Stimulated activated effector memory CD8-positive, alpha-beta T cell treated with anti-CD3 and anti-CD28 coated beads, Interleukin-12 subunit alpha, Interleukin-12 subunit beta, amount 100 ng/mL, for 72 hours (primary cell): Measurements from ENCODE around the gene NFIA.

Experiments
- ATAC-seq: fragments of 150-1000 bp; cut with Tn5 transposase; 2 replicates; pipeline ENCODE4 v1.10.0; 2021
- DNase-seq, 2 donors: peaks; one replicate each; pipeline ENCODE4 v3.0.0; 2021 to 2022; ENCODE audit warnings: low spot score in 2 of 2
- H3K27ac Mint-ChIP-seq: one replicate; pipeline ENCODE4 v1.8.0; 2022; ENCODE audit warnings: mild to moderate bottlenecking, mixed read lengths
- H3K36me3 Mint-ChIP-seq: one replicate; pipeline ENCODE4 v1.8.0; 2022; ENCODE audit warnings: mild to moderate bottlenecking, mixed read lengths
- H3K4me1 Mint-ChIP-seq: one replicate; pipeline ENCODE4 v1.8.0; 2022; ENCODE audit warnings: mixed read lengths
- H3K4me3 Mint-ChIP-seq: one replicate; pipeline ENCODE4 v1.8.0; 2022; ENCODE audit warnings: mild to moderate bottlenecking, mixed read lengths
- H3K9me3 Mint-ChIP-seq: one replicate; pipeline ENCODE4 v1.8.0; 2022; ENCODE audit warnings: mixed read lengths

NFIA gene

DNA sequence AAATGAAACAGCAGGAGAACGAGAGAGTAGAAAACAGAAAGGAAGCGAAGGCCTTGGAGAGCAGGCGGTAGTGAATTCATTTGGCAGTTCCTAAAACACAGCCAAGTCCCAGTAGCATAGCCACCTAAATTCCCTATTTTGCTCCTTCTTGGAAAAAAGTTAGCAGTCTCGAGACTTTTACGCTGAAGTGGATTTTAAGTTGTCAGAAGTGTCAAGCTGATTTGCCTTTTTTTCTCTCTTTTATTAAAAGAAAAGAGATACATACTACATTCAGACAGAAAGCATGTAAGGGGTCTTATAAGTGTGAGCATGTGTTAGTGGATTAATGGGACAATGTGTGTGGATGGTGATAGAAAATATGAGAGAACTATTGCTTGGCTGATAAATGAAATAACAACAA lies 19.2 kb downstream of the NFIA start:
- Mint-ChIP-seq H3K36me3 (peaks cover 1% of the 10 kb centered on the region), H3K9me3 (no peaks in the 10 kb centered on the region), H3K4me3 (no peak overlapping the region), H3K27ac (no peak overlapping the region), H3K4me1 (no peaks in the 10 kb centered on the region)
- DNase-seq (no peak), ATAC-seq (no peak)

DNA sequence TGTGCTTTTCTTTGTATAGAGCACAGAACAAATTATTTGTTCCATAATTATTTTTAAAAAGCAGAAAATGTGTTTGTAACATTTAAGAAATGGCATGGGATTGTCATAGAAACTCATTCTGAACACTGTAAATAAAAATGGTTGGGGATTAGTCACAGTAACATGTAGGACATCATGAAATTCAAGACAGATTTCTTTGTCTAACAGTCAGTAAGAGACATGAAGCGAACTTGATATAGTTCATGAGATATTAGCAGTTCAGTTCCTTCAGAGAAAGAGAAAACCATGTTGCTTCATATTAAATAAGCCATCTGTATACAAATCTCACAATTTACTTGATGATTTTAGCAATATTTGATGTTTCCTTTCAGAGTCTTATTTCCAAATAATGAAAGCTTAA lies 19.7 kb downstream of the NFIA start:
- no peak overlapping the region for H3K27ac Mint-ChIP-seq
- no peaks in the 10 kb centered on the region for H3K36me3 Mint-ChIP-seq
- no peaks in the 10 kb centered on the region for H3K4me1 Mint-ChIP-seq
- no peak overlapping the region for H3K4me3 Mint-ChIP-seq
- ATAC-seq (no peak), DNase-seq (no peak)
- no peaks in the 10 kb centered on the region for H3K9me3 Mint-ChIP-seq

DNA sequence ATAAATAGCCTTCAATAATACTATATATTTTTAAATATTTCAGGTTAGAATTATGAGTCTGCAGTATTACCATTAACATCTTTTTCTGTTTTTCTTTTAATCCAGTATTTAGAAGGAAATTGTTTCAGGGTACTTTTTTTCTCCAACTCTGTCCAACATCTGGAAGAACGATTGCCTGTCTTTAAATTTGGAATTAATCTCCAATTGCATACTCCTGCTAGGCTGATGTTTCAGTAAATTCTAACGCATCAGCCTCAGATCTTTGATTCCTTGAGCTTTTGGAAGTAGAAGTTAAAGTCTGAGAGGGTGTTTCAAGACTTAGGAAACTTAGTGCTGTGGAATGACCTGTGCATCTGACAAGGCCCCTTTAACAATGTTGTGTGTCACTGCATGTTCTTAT lies 20.3 kb downstream of the NFIA start:
- no peak for DNase-seq
- Mint-ChIP-seq H3K36me3 (no peaks in the 10 kb centered on the region), H3K9me3 (no peaks in the 10 kb centered on the region), H3K27ac (no peak overlapping the region), H3K4me1 (no peaks in the 10 kb centered on the region), H3K4me3 (no peak overlapping the region)
- no peak for ATAC-seq

DNA sequence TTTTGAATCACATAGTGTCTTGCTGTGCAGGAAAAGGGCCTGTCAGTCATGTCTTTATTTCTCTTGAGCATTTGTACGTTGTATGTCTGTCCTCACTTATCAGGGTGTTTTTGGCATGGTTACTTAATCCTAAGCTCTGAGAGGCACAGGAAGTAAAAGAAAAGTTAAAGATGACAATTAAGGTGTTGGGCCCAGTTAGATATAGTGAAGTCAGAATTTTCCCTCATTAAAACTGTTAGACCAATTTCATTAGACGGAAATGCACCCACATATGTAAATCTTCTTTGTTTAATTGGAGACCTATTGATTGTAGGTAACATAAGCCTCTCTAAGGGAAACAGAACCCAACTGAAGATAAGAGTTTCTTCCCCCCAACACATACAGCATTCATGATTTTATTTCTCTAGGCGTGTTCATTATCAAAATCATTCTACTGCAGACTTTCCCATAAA lies 21.9 kb downstream of the NFIA start:
- ATAC-seq (no peak), DNase-seq (no peak)
- H3K4me1 Mint-ChIP-seq, result no peaks in the 10 kb centered on the region
- no peak overlapping the region for H3K27ac Mint-ChIP-seq
- H3K9me3 Mint-ChIP-seq, result no peaks in the 10 kb centered on the region
- no peak overlapping the region for H3K4me3 Mint-ChIP-seq
- no peaks in the 10 kb centered on the region for H3K36me3 Mint-ChIP-seq

DNA sequence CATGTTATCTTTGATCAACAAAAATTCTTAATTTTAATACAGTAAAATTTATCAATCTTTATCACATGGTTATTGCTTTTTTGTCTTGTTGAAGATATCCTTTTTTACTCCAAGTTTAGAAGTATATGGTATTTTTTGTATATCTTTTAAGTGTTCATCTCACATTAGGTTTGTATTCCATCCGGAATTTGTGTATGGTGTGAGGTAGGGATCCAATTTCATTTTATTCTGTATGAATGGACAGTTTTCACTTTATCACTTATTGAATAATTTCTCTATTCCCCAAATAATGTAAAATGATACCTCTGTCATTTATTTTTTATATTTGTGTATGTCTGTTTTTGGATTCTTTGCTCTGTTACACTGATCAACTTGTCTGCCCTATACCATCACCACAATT lies 25.3 kb downstream of the NFIA start:
- Mint-ChIP-seq H3K4me1 (no peaks in the 10 kb centered on the region), H3K27ac (no peak overlapping the region), H3K4me3 (no peak overlapping the region), H3K36me3 (no peaks in the 10 kb centered on the region), H3K9me3 (no peaks in the 10 kb centered on the region)
- DNase-seq, result no peak
- ATAC-seq, result no peak

DNA sequence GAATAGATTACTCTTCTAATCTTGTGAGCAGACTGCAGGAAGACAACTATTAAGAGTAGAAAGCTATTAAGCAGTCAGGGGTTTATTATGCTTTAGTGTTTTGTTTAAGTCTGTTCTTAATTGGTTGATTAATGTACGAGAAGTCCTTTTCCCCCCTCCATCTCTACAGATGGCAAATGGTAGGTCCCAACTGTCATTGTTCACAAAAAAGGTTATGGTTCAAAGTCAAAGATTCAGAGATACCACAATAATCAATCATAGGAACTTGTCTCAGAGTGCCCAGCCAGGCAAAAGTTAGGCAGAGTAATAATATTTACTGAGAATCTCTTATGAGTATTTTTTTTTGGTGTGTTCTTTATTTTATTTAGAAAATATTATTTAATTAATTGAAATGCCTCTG lies 26.8 kb downstream of the NFIA start:
- H3K4me3 Mint-ChIP-seq, result no peak overlapping the region
- no peak overlapping the region for H3K27ac Mint-ChIP-seq
- H3K36me3 Mint-ChIP-seq, result peaks cover 7% of the 10 kb centered on the region
- H3K9me3 Mint-ChIP-seq, result no peaks in the 10 kb centered on the region
- no peak for ATAC-seq
- H3K4me1 Mint-ChIP-seq, result peaks cover 6% of the 10 kb centered on the region
- no peak for DNase-seq

DNA sequence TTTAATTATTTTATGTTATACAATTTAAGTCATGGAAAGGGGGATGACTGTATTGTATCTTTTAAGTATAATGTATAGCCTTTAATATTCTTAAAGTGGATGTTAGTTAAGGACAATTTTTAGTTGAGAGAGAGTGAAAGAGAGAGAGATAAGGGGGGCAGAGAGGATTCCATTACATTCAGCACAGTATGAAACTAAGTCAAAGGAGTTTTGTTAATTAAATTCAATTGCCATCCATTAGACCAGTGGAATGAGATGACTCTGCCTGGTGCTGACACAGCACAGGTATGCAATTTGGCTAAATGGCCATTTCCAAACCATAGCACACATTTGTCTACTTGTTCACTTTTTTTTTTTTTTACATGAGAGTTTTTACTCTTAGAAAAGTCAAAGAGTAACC lies 27.5 kb downstream of the NFIA start:
- Mint-ChIP-seq H3K36me3 (peaks cover 7% of the 10 kb centered on the region), H3K27ac (no peak overlapping the region), H3K9me3 (no peaks in the 10 kb centered on the region), H3K4me1 (peaks cover 6% of the 10 kb centered on the region), H3K4me3 (no peak overlapping the region)
- DNase-seq (no peak), ATAC-seq (no peak)

DNA sequence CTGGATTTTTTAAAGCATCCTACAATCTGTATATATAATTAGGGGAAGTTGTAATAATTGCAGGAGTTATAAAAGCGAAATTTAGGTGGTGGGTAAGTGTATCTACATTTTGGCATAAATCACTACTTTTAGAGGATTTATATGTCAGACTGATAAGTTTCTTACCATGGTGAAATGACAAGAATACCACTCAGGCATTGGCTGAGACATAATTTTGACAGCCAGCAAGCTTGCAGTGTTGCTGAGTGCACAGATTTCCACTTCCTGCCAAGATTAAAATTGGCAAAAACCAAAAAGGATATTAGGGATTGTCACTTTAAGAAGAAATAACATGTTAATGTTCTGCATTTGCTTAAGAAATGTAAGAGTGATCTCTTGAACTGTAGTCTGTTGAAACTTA lies 28.2 kb downstream of the NFIA start:
- DNase-seq (no peak), ATAC-seq (no peak)
- H3K4me3 Mint-ChIP-seq, result no peak overlapping the region
- no peak overlapping the region for H3K27ac Mint-ChIP-seq
- peaks cover 7% of the 10 kb centered on the region for H3K36me3 Mint-ChIP-seq
- no peaks in the 10 kb centered on the region for H3K9me3 Mint-ChIP-seq
- peaks cover 6% of the 10 kb centered on the region for H3K4me1 Mint-ChIP-seq

DNA sequence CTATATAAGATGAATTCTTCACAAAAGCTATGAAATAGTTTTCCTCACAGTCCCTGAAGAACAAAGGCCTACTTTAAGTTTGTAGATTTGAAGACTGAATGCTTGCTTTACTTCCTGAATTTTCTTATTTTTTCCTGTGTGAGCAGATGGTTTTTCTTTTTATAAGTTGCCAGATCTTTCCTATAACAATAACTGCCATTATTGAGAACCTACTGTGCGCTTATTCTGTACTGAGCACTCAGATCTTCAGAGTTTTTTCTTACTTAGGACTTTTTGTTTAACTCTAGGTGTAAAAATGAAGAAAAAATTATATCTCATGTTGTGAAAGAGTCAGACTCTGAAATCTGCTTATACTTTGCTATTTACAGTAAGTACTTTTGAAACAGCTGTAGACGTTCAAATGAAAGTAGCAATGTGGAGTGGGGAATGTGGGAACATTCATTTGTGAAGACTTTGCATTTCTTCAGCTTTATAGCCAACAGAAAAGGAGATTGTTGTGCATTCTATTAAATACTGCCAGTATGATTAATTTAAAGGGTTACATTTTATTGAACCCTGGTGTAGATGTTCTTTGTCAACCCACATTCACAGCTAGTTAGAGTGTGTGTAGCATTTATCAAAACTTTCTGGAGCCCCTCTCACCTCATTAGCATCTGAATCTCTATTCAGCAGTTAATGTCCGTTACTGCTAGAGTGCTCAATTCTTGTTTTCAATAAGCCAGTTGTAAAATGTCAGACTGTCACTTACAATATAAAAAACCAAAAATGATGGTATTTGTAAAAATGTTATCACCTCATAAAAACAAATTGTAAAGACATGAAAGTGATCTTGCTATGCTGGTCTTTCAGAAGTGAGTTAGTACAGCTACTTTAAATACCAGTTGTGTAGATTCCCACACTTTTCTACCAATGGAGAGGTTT lies 29.0 kb downstream of the NFIA start:
- Mint-ChIP-seq H3K9me3 (no peaks in the 10 kb centered on the region), H3K4me1 (peaks cover 6% of the 10 kb centered on the region), H3K36me3 (peaks cover 7% of the 10 kb centered on the region), H3K4me3 (no peak overlapping the region), H3K27ac (no peak overlapping the region)
- DNase-seq, result no peak
- ATAC-seq, result no peak

DNA sequence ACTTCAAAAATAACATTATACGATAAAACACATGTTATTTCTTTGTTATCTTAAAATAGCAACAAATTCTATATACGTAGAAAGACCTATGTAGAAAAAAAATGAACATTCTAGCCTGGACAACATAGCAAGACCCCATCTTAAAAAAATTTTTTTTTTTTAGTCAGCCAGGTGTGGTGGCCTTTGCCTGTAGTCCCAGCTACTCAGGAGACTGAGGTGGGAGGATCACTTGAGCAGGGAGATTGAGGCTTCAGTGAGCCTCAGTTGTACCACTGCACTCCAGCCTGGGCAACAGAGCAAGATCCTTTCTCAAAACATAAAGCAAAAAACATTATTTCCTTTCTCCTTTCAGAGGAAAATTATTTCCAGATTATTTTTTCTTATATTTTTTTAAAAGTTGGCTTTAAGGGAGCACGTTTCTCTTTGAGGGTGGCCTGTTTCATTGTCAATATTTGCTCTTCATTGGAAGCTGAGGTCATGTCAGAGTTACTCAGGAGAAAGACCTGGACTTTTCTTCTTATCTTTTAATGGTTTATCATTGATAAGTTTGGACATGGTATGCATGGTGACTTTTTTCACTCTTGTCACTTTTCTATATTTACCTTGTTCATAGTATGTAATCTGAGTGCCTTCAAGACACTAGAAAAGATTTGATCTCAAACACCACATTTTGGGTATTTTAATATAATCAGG lies 32.0 kb downstream of the NFIA start:
- Mint-ChIP-seq H3K9me3 (no peaks in the 10 kb centered on the region), H3K36me3 (peaks cover 7% of the 10 kb centered on the region), H3K4me3 (no peak overlapping the region), H3K4me1 (peaks cover 6% of the 10 kb centered on the region), H3K27ac (no peak overlapping the region)
- DNase-seq, result no peak
- no peak for ATAC-seq

DNA sequence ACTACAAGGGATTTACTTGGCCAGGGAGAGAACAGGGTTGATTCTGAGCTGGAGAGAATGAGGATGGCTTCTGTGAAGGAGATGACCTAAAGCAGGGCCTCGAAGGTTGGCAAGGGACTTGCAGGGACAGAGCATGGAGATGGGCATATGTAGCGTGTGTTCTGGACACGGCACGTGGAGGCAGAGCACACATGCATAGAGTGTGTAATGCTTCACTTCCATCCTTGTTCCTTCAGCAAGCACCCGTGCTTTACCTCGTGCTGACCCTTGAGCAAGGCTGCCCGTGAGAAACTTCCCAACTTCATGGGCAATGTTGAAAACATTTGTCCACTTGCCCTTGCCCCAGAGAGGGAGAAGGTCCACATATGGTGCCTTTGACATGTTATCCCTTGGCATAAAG lies 33.1 kb downstream of the NFIA start:
- Mint-ChIP-seq H3K4me3 (no peak overlapping the region), H3K4me1 (peaks cover 6% of the 10 kb centered on the region), H3K27ac (no peak overlapping the region), H3K36me3 (peaks cover 7% of the 10 kb centered on the region), H3K9me3 (no peaks in the 10 kb centered on the region)
- DNase-seq, result no peak
- ATAC-seq, result no peak

DNA sequence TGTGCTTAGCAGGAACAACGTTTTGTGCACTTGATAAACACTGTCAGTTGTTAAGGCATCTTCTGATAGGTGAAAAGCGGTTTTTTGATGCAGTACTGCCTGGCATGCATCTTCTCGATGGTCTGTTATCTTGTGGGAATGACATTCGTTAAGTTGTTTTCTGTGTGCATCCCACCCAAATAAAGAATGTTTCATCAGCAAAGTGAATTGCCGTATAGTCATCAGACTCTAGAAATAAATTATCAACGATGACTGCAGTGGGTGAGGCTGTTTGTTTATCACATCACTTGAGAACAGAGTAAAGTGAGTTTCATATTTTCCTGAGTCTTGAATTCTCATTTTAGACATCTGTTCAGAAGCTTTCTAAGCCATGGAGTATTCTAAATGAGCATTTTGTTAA lies 34.1 kb downstream of the NFIA start:
- Mint-ChIP-seq H3K27ac (no peak overlapping the region), H3K36me3 (peaks cover 7% of the 10 kb centered on the region), H3K4me3 (no peak overlapping the region), H3K9me3 (no peaks in the 10 kb centered on the region), H3K4me1 (peaks cover 6% of the 10 kb centered on the region)
- DNase-seq (no peak), ATAC-seq (no peak)

DNA sequence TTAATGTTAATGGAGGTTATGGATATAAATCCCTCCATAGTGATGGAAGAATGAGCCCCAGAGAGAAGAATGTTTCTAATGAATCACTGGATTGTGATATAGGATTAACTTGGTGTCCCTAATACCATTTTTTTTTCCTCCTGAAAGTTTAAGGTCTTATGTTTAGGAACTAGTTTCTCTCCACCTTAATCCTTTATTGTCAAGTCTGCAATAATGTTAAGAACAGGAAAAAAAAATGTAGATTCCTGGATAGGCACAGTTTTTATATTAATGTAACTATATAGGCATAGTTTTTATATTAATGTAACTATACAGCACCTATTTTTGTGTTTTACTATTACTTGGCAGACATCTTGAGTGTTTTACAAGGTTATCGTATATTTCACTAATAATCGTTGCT lies 34.9 kb downstream of the NFIA start:
- Mint-ChIP-seq H3K36me3 (peaks cover 7% of the 10 kb centered on the region), H3K4me3 (no peak overlapping the region), H3K9me3 (no peaks in the 10 kb centered on the region), H3K4me1 (peaks cover 6% of the 10 kb centered on the region), H3K27ac (no peak overlapping the region)
- ATAC-seq (no peak), DNase-seq (no peak)

DNA sequence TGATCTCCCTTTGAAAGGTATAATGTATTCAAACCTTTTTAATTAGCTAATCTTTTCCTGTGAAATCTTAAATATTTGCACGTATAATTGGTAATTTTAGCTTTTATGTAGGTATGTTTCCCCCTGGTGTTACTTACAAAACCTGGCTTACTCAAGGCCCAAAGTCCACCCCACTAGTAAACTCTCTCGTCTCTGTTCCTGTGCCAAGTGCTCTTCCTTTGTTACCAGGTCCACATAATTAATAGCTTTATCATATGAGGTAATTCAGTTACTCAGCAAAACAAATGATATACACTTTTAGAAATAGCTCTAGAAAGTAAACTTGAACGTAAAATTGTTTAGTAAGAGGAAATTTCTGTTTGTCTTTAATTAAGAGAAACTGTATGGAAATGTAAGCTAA lies 36.7 kb downstream of the NFIA start:
- no peak for DNase-seq
- no peak overlapping the region for H3K4me3 Mint-ChIP-seq
- H3K9me3 Mint-ChIP-seq, result no peaks in the 10 kb centered on the region
- H3K36me3 Mint-ChIP-seq, result no peaks in the 10 kb centered on the region
- H3K27ac Mint-ChIP-seq, result no peak overlapping the region
- H3K4me1 Mint-ChIP-seq, result peaks cover 3% of the 10 kb centered on the region
- no peak for ATAC-seq

DNA sequence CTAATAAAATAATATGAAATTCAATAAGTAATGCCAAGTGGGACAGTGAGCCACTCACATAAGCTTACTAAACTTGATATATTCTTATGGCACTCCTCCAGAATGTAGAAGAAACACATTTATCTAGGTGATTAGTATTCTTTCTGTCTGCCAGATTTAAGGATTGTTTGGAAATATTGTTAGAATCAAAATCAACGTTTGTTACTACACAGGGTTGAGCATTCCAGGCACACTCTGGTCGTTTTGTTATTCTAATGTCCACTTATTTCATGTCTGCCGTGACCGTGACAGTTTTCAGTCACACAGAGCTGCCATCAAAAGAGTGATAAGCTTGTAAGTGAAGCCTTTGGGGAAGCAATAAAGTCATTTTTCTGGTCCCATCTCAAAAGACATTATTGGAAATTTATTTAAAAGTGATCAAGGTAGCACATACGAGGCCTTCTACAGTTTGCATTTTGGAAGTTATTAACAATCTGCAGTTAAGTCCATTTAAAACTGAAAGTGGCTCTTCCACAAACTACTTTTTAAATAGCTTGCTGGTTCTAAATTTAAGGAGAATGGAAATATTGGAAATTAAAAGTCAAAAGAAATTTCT lies 38.0 kb downstream of the NFIA start:
- H3K4me3 Mint-ChIP-seq, result no peak overlapping the region
- ATAC-seq (no peak), DNase-seq (no peak)
- no peaks in the 10 kb centered on the region for H3K36me3 Mint-ChIP-seq
- H3K4me1 Mint-ChIP-seq, result peaks cover 7% of the 10 kb centered on the region
- H3K9me3 Mint-ChIP-seq, result no peaks in the 10 kb centered on the region
- H3K27ac Mint-ChIP-seq, result no peak overlapping the region

DNA sequence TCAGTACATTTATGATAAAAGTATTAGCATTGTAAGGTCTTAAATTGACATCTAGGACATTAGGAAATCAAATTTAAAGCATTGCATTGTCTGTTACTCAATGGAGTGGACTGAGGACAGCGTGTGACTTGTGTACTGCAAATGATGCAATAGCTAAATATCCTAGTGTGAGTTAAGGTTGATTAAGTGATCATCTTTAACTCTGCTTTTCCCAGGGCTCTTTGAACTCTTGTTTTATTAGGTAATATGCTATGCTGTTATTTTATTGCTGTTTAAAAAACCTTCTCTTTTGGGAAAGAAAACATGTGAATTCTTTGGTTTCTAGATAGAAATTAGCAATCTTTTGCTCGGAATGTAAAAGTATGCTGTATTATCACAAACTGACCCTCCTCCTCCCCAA lies 38.6 kb downstream of the NFIA start:
- Mint-ChIP-seq H3K4me3 (no peak overlapping the region), H3K27ac (no peak overlapping the region), H3K9me3 (no peaks in the 10 kb centered on the region), H3K36me3 (no peaks in the 10 kb centered on the region), H3K4me1 (peaks cover 7% of the 10 kb centered on the region)
- no peak for ATAC-seq
- no peak for DNase-seq
